ENCODE results near the gene ANKRD55. TPM values are rescaled to one million over a fixed set of nuclear protein-coding genes. Genes with fewer than 3 reads are reported as not detected.
A peak's percentile ranks its signal among the peaks of the same experiment; 100 is the strongest.
"Not testable (repeated sequence)": the region's sequence is repeated elsewhere in the genome, so short reads cannot be mapped to it uniquely, and the experiment has no call there.

ANKRD55 gene
- total and polyA plus RNA-seq, 9 of the 15 experiments (the other 6 are each of a cell fraction or from before 2014, with no cell fraction given): 3.4 to 10.6 (median 6.5) TPM

GRCh38 chr5:56156585-56157190 is 76.4 kb downstream of the ANKRD55 start (continued):
- not testable (repeated sequence) for TF ChIP-seq PBX2 (CRISPR knock-in tag; IDR thresholded peaks at IDR 0.05; ENCODE audit: low read depth)
- TF ChIP-seq PBX2 (tag; conservative IDR thresholded peaks at IDR 0.05; ENCODE audit: low read depth): 0 out of 2 replicates have a peak, but pooled peaks have one; percentile 24

GRCh38 chr5:56155992-56156584 is 77.0 kb downstream of the ANKRD55 start:
- H3K9me1 ChIP-seq (ENCODE audit: control insufficient read depth, insufficient read depth, low read length): no peaks in the 10 kb centered on the region
- H3K4me2 ChIP-seq (ENCODE audit: insufficient read depth, low read length): no peak overlapping the region
- BruUV-seq (replicated peaks): no TSS peak
- no peaks in the 10 kb centered on the region for H3K9me3 ChIP-seq (replicated peaks; ENCODE audit: control insufficient read depth, insufficient read depth, low read depth, low read length)
- POLR2A ChIA-PET: no interaction called here
- intact Hi-C loops (cut with micrococcal nuclease): no loop called here
- no peak overlapping the region for H3K27ac ChIP-seq (ENCODE audit: extremely low read depth, low read depth, low read length)
- 0 out of 2 replicates have a peak overlapping the region, but pooled peaks have one; percentile 28 for H2AFZ ChIP-seq (ENCODE audit: low read depth, low read length)
- CTCF ChIA-PET (ENCODE audit: low intra/inter-chr PET ratio): no interaction called here
- 68% methylated on average over 4 of the region's 4 CpGs for WGBS (ENCODE audit: insufficient coverage, low coverage, missing lambda C conversion rate)
- H3K4me1 ChIP-seq (replicated peaks in 1 of 2; ENCODE audit: control insufficient read depth in 2 of 2, insufficient read depth in 2 of 2, low read length in 2 of 2): peaks cover 8 to 36% of the 10 kb centered on the region in 2 experiments; a peak in 4 of 5 replicates
- ATAC-seq: peak; percentile 31
- H3K4me3 ChIP-seq: no peak overlapping the region
- no peaks in the 10 kb centered on the region for H3K79me2 ChIP-seq (ENCODE audit: control insufficient read depth, insufficient read depth, low read length)
- no peak for DNase-seq (ENCODE audit: extremely low read depth in 1 of 4, low spot score in 3 of 4)
- H3K9ac ChIP-seq (ENCODE audit: insufficient read depth in 1 of 2, low read depth in 2 of 2, low read length in 2 of 2): no peak overlapping the region
- H3K27me3 ChIP-seq (ENCODE audit: control insufficient read depth in 2 of 2, insufficient read depth in 2 of 2, low read length in 2 of 2): no peaks in the 10 kb centered on the region
- FAIRE-seq: no peak
- no peaks in the 10 kb centered on the region for H4K20me1 ChIP-seq (replicated peaks; ENCODE audit: control insufficient read depth, insufficient read depth, low read length)
- in situ Hi-C loops (cut with MboI): no loop called here
- no peaks in the 10 kb centered on the region for H3K36me3 ChIP-seq (ENCODE audit: control insufficient read depth, insufficient read depth, low read length)
- no peak for TF ChIP-seq RBM17 (IDR thresholded peaks at IDR 0.05; ENCODE audit: borderline replicate concordance, low read depth, low read length)
- TF ChIP-seq REST (IDR thresholded peaks at IDR 0.05; ENCODE audit: borderline replicate concordance): no peak
- TF ChIP-seq REST (CRISPR knock-in tag; IDR thresholded peaks at IDR 0.05; ENCODE audit: low read depth): no peak
- no peak for TF ChIP-seq PML (IDR thresholded peaks at IDR 0.05; ENCODE audit: low read length)

Data from K562 (cell line).